GM23338 (cell line): ENCODE results near the gene ANTKMT.

Experiments
- CREB1 ChIP-seq: fragments of 250-450 bp; sonication (Bioruptor Pico); IDR thresholded peaks from 2 replicates; pipeline ENCODE4 v1.5.0; 2020; ENCODE audit warnings: low read depth, mild to moderate bottlenecking, moderate library complexity
- CTCF ChIP-seq, 2 experiments: fragments of 200-600 bp in 1 of 2; sonication (generic) in 1 of 2; conservative IDR thresholded peaks; 2 replicates each; pipeline versions ENCODE4 v1.5.1 to v1.6.1; 2016 to 2017; ENCODE audit warnings: antibody characterized with exemption in 2 of 2, low read depth in 2 of 2, mild to moderate bottlenecking in 2 of 2, moderate library complexity in 1 of 2
- EZH2 ChIP-seq: fragments of 200-600 bp; sonication (generic); IDR thresholded peaks from one replicate; pipeline ENCODE4 v1.8.0; 2017; ENCODE audit warnings: antibody characterized with exemption, mild to moderate bottlenecking, low read depth; ENCODE audit not compliant: unreplicated experiment
- EZH2phosphoT487 ChIP-seq: fragments of 200-600 bp; sonication (generic); IDR thresholded peaks from one replicate; pipeline ENCODE4 v1.8.1; 2018; ENCODE audit warnings: antibody characterized with exemption; ENCODE audit not compliant: unreplicated experiment
- JUNB ChIP-seq: IDR thresholded peaks from one replicate; pipeline ENCODE4 v1.6.1; 2016; ENCODE audit warnings: antibody characterized with exemption; ENCODE audit not compliant: unreplicated experiment
- POLR2AphosphoS5 ChIP-seq: IDR thresholded peaks from 2 replicates; pipeline ENCODE4 v1.6.1; 2016; ENCODE audit warnings: antibody characterized with exemption, low read depth
- REST ChIP-seq: IDR thresholded peaks from one replicate; pipeline ENCODE4 v1.6.1; 2018; ENCODE audit warnings: antibody characterized with exemption; ENCODE audit not compliant: unreplicated experiment
- ZNF331 ChIP-seq: fragments of 250-450 bp; sonication (Bioruptor Pico); IDR thresholded peaks from 2 replicates; pipeline ENCODE4 v1.5.0; 2020; ENCODE audit warnings: low read depth, mild to moderate bottlenecking, moderate library complexity
- TF ChIP-seq, protein P1 (sequence below): IDR thresholded peaks from 2 replicates; pipeline ENCODE4 v1.6.1; 2016; ENCODE audit warnings: antibody characterized with exemption

DNA sequence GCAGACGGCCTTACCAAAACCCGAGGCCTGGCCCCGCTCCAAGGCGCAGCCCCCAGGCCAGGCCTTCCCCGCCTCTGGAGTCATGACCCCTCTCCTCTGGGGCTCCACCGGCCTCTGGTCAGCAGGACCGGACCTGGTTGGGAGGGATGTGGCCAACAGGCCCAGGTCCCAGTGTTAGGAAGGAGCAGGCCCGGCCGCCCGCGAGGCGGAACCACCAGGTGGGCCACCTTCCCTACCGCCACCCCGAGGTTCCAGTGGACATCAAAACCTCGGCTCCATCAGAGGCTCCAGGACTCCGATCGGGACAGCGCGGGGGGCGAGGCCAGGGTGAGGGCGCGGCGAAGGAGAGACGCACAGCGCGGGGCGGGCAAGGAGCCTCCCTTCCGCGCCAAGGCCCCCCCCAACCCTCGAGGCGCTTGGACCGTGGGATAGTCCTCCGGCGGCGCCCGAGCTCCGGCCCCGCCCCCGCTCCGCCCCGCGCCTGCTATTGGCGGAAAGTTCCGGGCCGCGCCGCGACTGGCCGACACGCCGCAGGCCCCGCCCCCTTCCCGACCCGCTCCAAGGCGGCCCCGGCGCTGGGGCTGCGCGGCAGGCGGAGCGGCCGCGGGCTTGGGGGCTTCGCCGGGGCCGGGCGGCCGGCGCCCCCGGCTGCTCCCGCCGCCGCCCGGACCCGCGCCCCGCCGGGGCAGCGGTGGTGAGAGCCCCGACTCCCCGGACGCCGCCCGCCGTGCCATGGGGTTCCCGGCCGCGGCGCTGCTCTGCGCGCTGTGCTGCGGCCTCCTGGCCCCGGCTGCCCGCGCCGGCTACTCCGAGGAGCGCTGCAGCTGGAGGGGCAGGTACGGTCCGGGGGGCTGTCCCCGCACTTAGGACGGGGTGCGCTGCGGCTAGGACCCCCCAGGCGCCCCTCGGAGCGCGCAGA is 6.1 kb upstream of the ANTKMT start, which contains the start of gene METRN:
- TF ChIP-seq CTCF (conservative IDR thresholded peaks at IDR 0.05; ENCODE audit: low read depth in 2 of 2), result no peak
- no peak for TF ChIP-seq EZH2phosphoT487
- TF ChIP-seq, protein P1, sequence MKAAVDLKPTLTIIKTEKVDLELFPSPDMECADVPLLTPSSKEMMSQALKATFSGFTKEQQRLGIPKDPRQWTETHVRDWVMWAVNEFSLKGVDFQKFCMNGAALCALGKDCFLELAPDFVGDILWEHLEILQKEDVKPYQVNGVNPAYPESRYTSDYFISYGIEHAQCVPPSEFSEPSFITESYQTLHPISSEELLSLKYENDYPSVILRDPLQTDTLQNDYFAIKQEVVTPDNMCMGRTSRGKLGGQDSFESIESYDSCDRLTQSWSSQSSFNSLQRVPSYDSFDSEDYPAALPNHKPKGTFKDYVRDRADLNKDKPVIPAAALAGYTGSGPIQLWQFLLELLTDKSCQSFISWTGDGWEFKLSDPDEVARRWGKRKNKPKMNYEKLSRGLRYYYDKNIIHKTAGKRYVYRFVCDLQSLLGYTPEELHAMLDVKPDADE, result no peak
- TF ChIP-seq POLR2AphosphoS5, result peak; percentile 28
- TF ChIP-seq EZH2, result no peak
- TF ChIP-seq REST, result no peak
- TF ChIP-seq ZNF331 (CRISPR knock-in tag), result no peak
- no peak for TF ChIP-seq JUNB
- TF ChIP-seq CREB1 (CRISPR knock-in tag), result no peak
